Right lobe of liver (tissue), 6 donors: Measurements from ENCODE around the gene CORO2A. TPM values are rescaled to one million over a fixed set of nuclear protein-coding genes. Genes with fewer than 3 reads are reported as not detected.

Experiments used
- ATAC-seq, 4 donors: fragments of 200-7000 bp; cut with Tn5 transposase; one replicate each; pipeline ENCODE4 v1.9.1; 2020; ENCODE audit warnings: mild to moderate bottlenecking in 4 of 4, moderate library complexity in 4 of 4
- DNase-seq, 3 donors: peaks; one replicate each; pipeline ENCODE4 v3.0.0-alpha.2; 2020
- H3K27ac ChIP-seq, 3 donors: fragments of 200-600 bp; one replicate each; pipeline ENCODE4 v1.8.0; 2022
- H3K27me3 ChIP-seq, 2 donors: fragments of 200-600 bp; one replicate each; pipeline ENCODE4 v1.8.0; 2022
- H3K36me3 ChIP-seq, 4 donors: fragments of 200-600 bp; sonication (generic) in 1 of 4; one replicate each; pipeline versions ENCODE4 v1.5.1 to v1.8.0; 2017 to 2022; ENCODE audit warnings: control low read depth in 1 of 4
- H3K4me1 ChIP-seq, 4 donors: fragments of 200-600 bp; sonication (generic) in 1 of 4; one replicate each; pipeline versions ENCODE4 v1.5.1 to v1.8.0; 2017 to 2022; ENCODE audit warnings: control low read depth in 1 of 4
- H3K4me3 ChIP-seq, 3 donors: fragments of 200-600 bp; one replicate each; pipeline ENCODE4 v1.8.0; 2022
- H3K9me3 ChIP-seq, 4 donors: fragments of 200-600 bp; sonication (generic) in 1 of 4; one replicate each; pipeline versions ENCODE4 v1.5.1 to v1.8.0; 2017 to 2022; ENCODE audit warnings: control low read depth in 1 of 4
- CTCF ChIP-seq, 4 donors: fragments of 200-600 bp in 3 of 4; fragments of 450-650 bp in 1 of 4; IDR thresholded peaks; one replicate each; pipeline versions ENCODE4 v1.5.1 to v1.8.0; 2016 to 2022; ENCODE audit warnings: antibody characterized with exemption in 4 of 4, mild to moderate bottlenecking in 2 of 4
- POLR2A ChIP-seq: fragments of 450-650 bp; IDR thresholded peaks from one replicate; pipeline ENCODE4 v1.6.1; 2017; ENCODE audit warnings: antibody characterized with exemption, mild to moderate bottlenecking
- WGBS: methylation state at CpG from one replicate; pipeline ENCODE4 v1.1.6; 2018; ENCODE audit warnings: low coverage, low lambda C conversion rate; ENCODE audit not compliant: insufficient coverage; ENCODE audit errors: missing lambda C conversion rate; 5-methylcytosine and 5-hydroxymethylcytosine counted together
- intact Hi-C, 2 donors: fragments of 100-400 bp; cut with DNase I; formaldehyde crosslinking; loops; one replicate each; pipeline versions ENCODE4 v1.11.2 to v1.14.1; 2022
- total RNA-seq, 6 experiments: library from RNA; depleted of rRNA in 2 of 6; stranded (reverse); fragments of >200 nt in 2 of 6; fragmentation: NEBNext Ultra II Directional in 3 of 6; extraction: Animal tissue kit (Norgen Biotek cat#: 25700) in 3 of 6; gene quantifications; one replicate each; pipeline versions ENCODE4 v1.1.0 to v1.2.4, GENCODE V29; 2016 to 2023
- donor health status: DM: no; HTN: yes; CAD: no.
- donor health status: DM: no; HTN: no; CAD: no.
- donor health status: DM: no; HTN: no; CAD: no.
- donor health status: DM: no; HTN: yes; CAD: no.
- donor health status: DM: no; HTN: yes; CAD: no.

CORO2A gene
- total RNA-seq, 6 experiments from 2014 or later = 0.67 to 6.2 (median 3.3) TPM

DNA sequence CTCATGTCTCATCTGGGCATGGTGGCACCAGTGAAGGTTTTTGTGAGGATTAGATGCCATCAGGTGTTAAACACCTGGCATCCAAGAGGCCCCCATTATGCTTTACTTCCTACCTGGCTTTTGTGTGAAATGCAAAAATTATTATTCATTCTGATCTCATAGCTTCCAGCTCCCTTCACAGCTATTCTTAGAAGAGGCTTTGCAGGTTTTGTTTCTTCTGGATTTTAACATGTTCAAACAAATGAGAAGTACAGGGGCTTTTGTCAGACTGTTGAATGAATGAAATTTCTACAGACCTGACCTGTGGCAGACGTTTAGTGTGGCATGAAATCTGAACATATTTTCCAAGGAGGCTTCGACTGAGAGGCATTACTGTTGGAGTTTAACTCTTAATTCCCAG is 14.3 kb upstream of the CORO2A start:
- TF ChIP-seq POLR2A (no peak), CTCF (IDR thresholded peaks at IDR 0.05) (no peak)
- Histone ChIP-seq H3K27ac (no peak overlapping the region), H3K36me3 (no peaks in the 10 kb centered on the region), H3K27me3 (no peaks in the 10 kb centered on the region), H3K4me1 (peaks cover 0 to 21% (median 0%) of the 10 kb centered on the region in 4 donors), H3K9me3 (no peaks in the 10 kb centered on the region), H3K4me3 (no peak overlapping the region)
- intact Hi-C loops = loop anchor here in 1 of 2 donors (5.0 kb wide), 1 partner anchor 46 kb away; no protein-coding TSS in a partner anchor
- DNase-seq (no peak), ATAC-seq (no peak)
- WGBS = 5% methylated on average over 2 of the region's 2 CpGs

DNA sequence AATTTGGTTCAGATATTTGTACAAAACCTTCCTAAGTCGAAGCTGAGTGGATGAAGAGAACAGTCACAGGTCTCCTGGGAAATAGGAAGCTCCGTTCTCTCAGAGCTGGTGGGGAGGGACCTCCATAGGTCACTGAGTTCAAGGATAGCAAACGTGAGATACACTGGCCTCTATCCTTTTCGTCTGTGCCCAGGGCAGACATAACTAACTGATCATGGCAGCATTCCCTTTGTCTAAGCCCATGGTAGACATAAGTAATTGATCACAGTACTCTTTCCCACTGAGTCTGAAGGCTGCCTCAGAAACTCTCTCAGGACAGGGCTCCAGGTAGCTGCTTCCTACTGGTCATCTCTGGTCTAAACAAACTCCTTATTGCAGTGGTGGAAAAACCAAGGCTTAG is 12.3 kb upstream of the CORO2A start:
- ATAC-seq (no peak), DNase-seq (no peak)
- H3K4me1 ChIP-seq = peaks cover 0 to 11% (median 0%) of the 10 kb centered on the region in 4 donors
- TF ChIP-seq CTCF (IDR thresholded peaks at IDR 0.05) (no peak), POLR2A (no peak)
- no peaks in the 10 kb centered on the region for H3K9me3 ChIP-seq
- intact Hi-C loops = loop anchor here in 1 of 2 donors (5.0 kb wide), 1 partner anchor 48 kb away; no protein-coding TSS in a partner anchor
- 68% methylated on average over 4 of the region's 4 CpGs for whole genome bisulfite sequencing
- H3K27ac ChIP-seq = no peak overlapping the region
- H3K4me3 ChIP-seq = no peak overlapping the region
- no peaks in the 10 kb centered on the region for H3K27me3 ChIP-seq
- no peaks in the 10 kb centered on the region for H3K36me3 ChIP-seq

DNA sequence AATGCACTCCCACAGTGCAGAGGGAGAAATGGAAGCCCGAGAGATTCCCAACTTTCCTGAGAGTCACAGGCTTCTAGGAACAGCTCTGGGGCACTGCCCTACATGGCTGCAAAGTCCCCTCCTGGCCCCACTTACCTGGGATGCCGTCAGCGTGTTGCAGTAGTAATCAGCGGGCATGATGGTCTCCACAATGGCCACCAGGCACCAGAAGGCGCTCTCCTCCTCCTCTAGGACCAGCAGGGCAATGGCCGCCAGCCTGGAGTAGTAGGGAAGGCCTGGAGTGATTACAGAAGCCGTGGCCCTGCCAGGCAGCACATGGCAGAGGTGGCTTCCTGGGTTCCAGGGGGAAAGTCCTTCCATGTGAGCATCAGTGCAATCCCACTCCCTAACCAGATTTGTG is 10.7 kb upstream of the CORO2A start:
- peaks cover 0 to 11% (median 0%) of the 10 kb centered on the region in 4 donors for H3K4me1 ChIP-seq
- no peak for ATAC-seq
- no peak overlapping the region for H3K4me3 ChIP-seq
- DNase-seq = no peak
- no CpG with 5 or more reads among the region's 7 CpGs for WGBS
- no peaks in the 10 kb centered on the region for H3K36me3 ChIP-seq
- H3K9me3 ChIP-seq = no peaks in the 10 kb centered on the region
- intact Hi-C loops = no loop called here
- H3K27ac ChIP-seq = no peak overlapping the region
- no peaks in the 10 kb centered on the region for H3K27me3 ChIP-seq
- TF ChIP-seq CTCF (IDR thresholded peaks at IDR 0.05) (no peak), POLR2A (no peak)

DNA sequence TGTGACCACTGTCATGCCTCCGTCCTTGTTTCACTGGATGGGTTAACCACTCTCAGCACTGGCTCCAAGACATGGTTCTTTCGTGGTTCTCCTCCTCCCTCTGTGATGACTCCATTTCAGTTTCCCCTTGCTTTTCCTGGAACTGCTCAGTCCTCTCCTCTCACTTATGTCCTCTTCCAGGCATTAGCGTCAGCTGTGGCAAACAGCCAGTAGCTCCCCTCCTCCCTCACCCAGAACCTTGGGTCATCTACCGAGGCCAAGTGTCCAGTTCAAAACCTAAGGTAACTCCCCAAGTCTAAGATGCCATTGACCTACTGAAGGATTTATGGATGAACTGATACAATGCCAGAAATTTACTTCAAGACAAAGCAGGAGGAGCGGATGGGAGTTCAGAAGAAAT is 9.8 kb upstream of the CORO2A start:
- peak in 2 of 4 donors; percentile 7 to 12 for ATAC-seq
- WGBS = 52% methylated on average over 5 of the region's 5 CpGs
- TF ChIP-seq POLR2A (no peak), CTCF (IDR thresholded peaks at IDR 0.05) (no peak)
- Histone ChIP-seq H3K4me3 (no peak overlapping the region), H3K36me3 (no peaks in the 10 kb centered on the region), H3K4me1 (peaks cover 0 to 11% (median 0%) of the 10 kb centered on the region in 4 donors), H3K27ac (no peak overlapping the region), H3K9me3 (no peaks in the 10 kb centered on the region), H3K27me3 (no peaks in the 10 kb centered on the region)
- intact Hi-C loops = no loop called here
- no peak for DNase-seq

DNA sequence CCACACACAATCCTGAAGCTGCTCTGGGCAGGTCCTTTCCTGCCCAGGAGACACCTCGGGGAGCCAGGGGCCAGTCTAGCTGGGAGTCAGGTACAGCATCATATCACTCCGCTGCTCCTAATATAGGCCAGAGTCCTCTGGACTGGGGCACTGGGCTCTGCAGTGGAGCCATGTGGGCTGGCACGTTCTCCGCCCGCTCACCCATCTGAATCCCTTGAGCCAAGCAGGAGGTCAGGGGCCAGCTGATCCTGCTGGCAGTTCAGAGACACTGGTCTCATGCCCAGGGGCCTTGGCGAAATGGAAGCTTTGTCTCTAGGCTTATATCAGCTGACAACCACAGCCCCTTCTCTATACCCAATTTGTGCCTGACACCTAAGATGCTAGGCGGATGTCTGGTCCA is 9.3 kb upstream of the CORO2A start:
- TF ChIP-seq CTCF (IDR thresholded peaks at IDR 0.05) = no peak
- TF ChIP-seq POLR2A = no peak
- Histone ChIP-seq H3K36me3 (no peaks in the 10 kb centered on the region), H3K27me3 (no peaks in the 10 kb centered on the region), H3K4me1 (peaks cover 0 to 11% (median 0%) of the 10 kb centered on the region in 4 donors), H3K4me3 (no peak overlapping the region), H3K27ac (no peak overlapping the region), H3K9me3 (no peaks in the 10 kb centered on the region)
- intact Hi-C loops = no loop called here
- DNase-seq = peak; percentile 56 to 79 (median 74)
- ATAC-seq = peak; percentile 35 to 78 (median 56)
- WGBS = no CpG with 5 or more reads among the region's 7 CpGs
